Right lobe of liver (tissue), 6 donors: Measurements from ENCODE around the gene WNK1. TPM values are rescaled to one million over a fixed set of nuclear protein-coding genes. Genes with fewer than 3 reads are reported as not detected.

ENCODE experiments used
- ATAC-seq, 4 donors: fragments of 200-7000 bp; cut with Tn5 transposase; one replicate each; pipeline ENCODE4 v1.9.1; 2020; ENCODE audit warnings: mild to moderate bottlenecking in 4 of 4, moderate library complexity in 4 of 4
- DNase-seq, 3 donors: peaks; one replicate each; pipeline ENCODE4 v3.0.0-alpha.2; 2020
- H3K27ac ChIP-seq, 3 donors: fragments of 200-600 bp; one replicate each; pipeline ENCODE4 v1.8.0; 2022
- H3K27me3 ChIP-seq, 2 donors: fragments of 200-600 bp; one replicate each; pipeline ENCODE4 v1.8.0; 2022
- H3K36me3 ChIP-seq, 4 donors: fragments of 200-600 bp; sonication (generic) in 1 of 4; one replicate each; pipeline versions ENCODE4 v1.5.1 to v1.8.0; 2017 to 2022; ENCODE audit warnings: control low read depth in 1 of 4
- H3K4me1 ChIP-seq, 4 donors: fragments of 200-600 bp; sonication (generic) in 1 of 4; one replicate each; pipeline versions ENCODE4 v1.5.1 to v1.8.0; 2017 to 2022; ENCODE audit warnings: control low read depth in 1 of 4
- H3K4me3 ChIP-seq, 3 donors: fragments of 200-600 bp; one replicate each; pipeline ENCODE4 v1.8.0; 2022
- H3K9me3 ChIP-seq, 4 donors: fragments of 200-600 bp; sonication (generic) in 1 of 4; one replicate each; pipeline versions ENCODE4 v1.5.1 to v1.8.0; 2017 to 2022; ENCODE audit warnings: control low read depth in 1 of 4
- CTCF ChIP-seq, 4 donors: fragments of 200-600 bp in 3 of 4; fragments of 450-650 bp in 1 of 4; IDR thresholded peaks; one replicate each; pipeline versions ENCODE4 v1.5.1 to v1.8.0; 2016 to 2022; ENCODE audit warnings: antibody characterized with exemption in 4 of 4, mild to moderate bottlenecking in 2 of 4
- POLR2A ChIP-seq: fragments of 450-650 bp; IDR thresholded peaks from one replicate; pipeline ENCODE4 v1.6.1; 2017; ENCODE audit warnings: antibody characterized with exemption, mild to moderate bottlenecking
- WGBS: methylation state at CpG from one replicate; pipeline ENCODE4 v1.1.6; 2018; ENCODE audit warnings: low coverage, low lambda C conversion rate; ENCODE audit not compliant: insufficient coverage; ENCODE audit errors: missing lambda C conversion rate; 5-methylcytosine and 5-hydroxymethylcytosine counted together
- intact Hi-C, 2 donors: fragments of 100-400 bp; cut with DNase I; formaldehyde crosslinking; loops; one replicate each; pipeline versions ENCODE4 v1.11.2 to v1.14.1; 2022
- total RNA-seq, 6 experiments: library from RNA; depleted of rRNA in 2 of 6; stranded (reverse); fragments of >200 nt in 2 of 6; fragmentation: NEBNext Ultra II Directional in 3 of 6; extraction: Animal tissue kit (Norgen Biotek cat#: 25700) in 3 of 6; gene quantifications; one replicate each; pipeline versions ENCODE4 v1.1.0 to v1.2.4, GENCODE V29; 2016 to 2023
- donor health status: DM: no; HTN: yes; CAD: no.
- donor health status: DM: no; HTN: no; CAD: no.
- donor health status: DM: no; HTN: no; CAD: no.
- donor health status: DM: no; HTN: yes; CAD: no.
- donor health status: DM: no; HTN: yes; CAD: no.

Gene WNK1
- total RNA-seq, 6 experiments from 2014 or later: 72.0 to 115 (median 93.1) TPM

DNA sequence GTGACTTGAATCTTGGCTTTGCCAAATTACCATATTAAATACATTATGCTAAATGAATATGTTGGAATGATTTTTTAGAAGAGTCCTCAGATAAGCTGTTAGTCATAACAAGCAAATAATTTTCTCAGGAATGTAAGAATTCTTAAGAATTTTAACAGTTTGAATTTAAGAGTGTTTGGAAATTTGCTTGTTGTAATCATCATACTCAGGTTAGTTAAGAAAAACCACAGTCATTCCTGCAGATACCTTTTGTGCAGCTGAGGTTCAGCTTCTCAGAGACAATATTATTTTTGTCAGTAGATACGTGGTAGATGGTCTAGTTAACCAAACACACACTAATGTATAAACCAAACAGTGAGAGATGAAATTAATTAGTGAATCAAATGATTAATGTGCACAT, 8.9 kb downstream of the WNK1 start:
- Histone ChIP-seq H3K27ac (no peak overlapping the region), H3K4me1 (peaks cover 0 to 25% (median 7%) of the 10 kb centered on the region in 4 donors), H3K4me3 (no peak overlapping the region), H3K9me3 (no peaks in the 10 kb centered on the region), H3K36me3 (peaks cover 0 to 3% (median 0%) of the 10 kb centered on the region in 4 donors), H3K27me3 (no peaks in the 10 kb centered on the region)
- TF ChIP-seq CTCF (IDR thresholded peaks at IDR 0.05) (no peak), POLR2A (no peak)
- intact Hi-C loops: no loop called here
- DNase-seq (no peak), ATAC-seq (no peak)
- no CpG with 5 or more reads among the region's 1 CpG for WGBS

DNA sequence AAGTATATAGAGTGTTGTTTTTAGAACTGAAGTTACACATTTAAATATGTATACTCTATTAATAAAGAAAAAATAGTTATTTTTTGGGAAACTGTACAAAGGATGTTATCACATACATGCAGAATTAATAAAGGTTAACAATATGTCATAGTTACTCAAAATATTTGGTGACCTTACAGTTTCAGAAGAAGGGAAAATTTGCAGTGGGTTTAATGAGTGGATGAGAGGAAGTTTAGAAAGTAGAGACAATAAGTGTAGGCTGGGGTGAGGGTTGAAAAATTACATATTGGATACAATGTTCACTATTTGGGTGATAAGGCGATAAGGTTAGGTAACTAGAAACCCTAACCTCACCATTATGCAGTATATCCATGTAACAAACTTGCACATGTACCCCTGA, 13.5 kb downstream of the WNK1 start:
- DNase-seq (no peak), ATAC-seq (no peak)
- 80% methylated on average over 1 of the region's 1 CpG for WGBS
- H3K27me3 ChIP-seq: no peaks in the 10 kb centered on the region
- no peak overlapping the region for H3K4me3 ChIP-seq
- intact Hi-C loops: no loop called here
- H3K9me3 ChIP-seq: no peaks in the 10 kb centered on the region
- no peak overlapping the region for H3K27ac ChIP-seq
- H3K36me3 ChIP-seq: peaks cover 0 to 5% (median 0%) of the 10 kb centered on the region in 4 donors
- no peak for TF ChIP-seq POLR2A
- TF ChIP-seq CTCF (IDR thresholded peaks at IDR 0.05): no peak
- no peaks in the 10 kb centered on the region for H3K4me1 ChIP-seq

DNA sequence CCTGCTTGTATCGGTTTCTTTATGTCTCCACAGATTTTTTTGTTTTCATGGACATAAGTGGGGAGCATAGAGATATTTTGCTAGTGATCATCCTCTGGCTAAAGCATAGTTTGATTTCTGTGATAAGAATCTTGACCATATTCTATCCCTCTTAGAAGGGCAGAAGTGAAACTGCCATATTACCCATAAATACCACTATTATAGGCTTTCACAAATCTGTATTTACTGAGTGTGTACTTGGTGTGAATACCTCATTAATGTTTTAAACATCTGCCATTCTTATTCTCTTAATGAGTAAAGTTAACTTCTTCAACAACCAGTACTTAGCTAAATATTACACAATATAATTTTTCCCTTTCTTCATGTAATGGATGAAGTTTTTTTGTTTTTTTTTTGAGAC, 16.1 kb downstream of the WNK1 start:
- Histone ChIP-seq H3K27me3 (no peaks in the 10 kb centered on the region), H3K36me3 (peaks cover 0 to 3% (median 0%) of the 10 kb centered on the region in 4 donors), H3K4me3 (no peak overlapping the region), H3K4me1 (no peaks in the 10 kb centered on the region), H3K27ac (no peak overlapping the region), H3K9me3 (no peaks in the 10 kb centered on the region)
- ATAC-seq (no peak), DNase-seq (no peak)
- intact Hi-C loops: no loop called here
- 88% methylated on average over 1 of the region's 1 CpG for WGBS
- TF ChIP-seq CTCF (IDR thresholded peaks at IDR 0.05) (no peak), POLR2A (no peak)

DNA sequence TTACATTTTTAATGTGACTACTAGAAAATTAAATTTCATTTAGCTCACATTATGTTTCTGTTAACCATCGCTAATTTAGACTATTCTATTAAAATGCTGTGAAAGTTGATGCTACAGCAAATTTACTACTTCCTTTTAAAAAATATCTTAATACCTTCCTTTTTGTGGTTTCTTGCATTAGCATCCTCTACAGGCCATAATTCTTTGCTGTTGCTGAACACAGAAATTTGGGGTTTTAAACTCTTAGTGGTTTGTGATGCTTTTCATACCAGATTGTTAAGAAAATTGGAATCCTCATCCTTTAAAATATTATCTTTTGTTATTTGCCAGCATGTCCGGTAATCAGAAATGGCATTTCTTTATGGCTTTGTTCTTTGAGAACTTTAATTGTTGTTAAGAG, 18.1 kb downstream of the WNK1 start:
- Histone ChIP-seq H3K4me1 (peaks cover 0 to 3% (median 0%) of the 10 kb centered on the region in 4 donors), H3K27ac (no peak overlapping the region), H3K9me3 (no peaks in the 10 kb centered on the region), H3K36me3 (peaks cover 0 to 3% (median 0%) of the 10 kb centered on the region in 4 donors), H3K27me3 (no peaks in the 10 kb centered on the region), H3K4me3 (no peak overlapping the region)
- intact Hi-C loops: no loop called here
- 43% methylated on average over 2 of the region's 2 CpGs for WGBS
- no peak for DNase-seq
- TF ChIP-seq POLR2A: no peak
- TF ChIP-seq CTCF (IDR thresholded peaks at IDR 0.05): no peak
- no peak for ATAC-seq
